Thoracic aorta (tissue), 2 donors: ENCODE measurements around the gene INPP5A. TPM values are rescaled to one million over a fixed set of nuclear protein-coding genes. Genes with fewer than 3 reads are reported as not detected.

Experiments
- ATAC-seq: fragments of 150-250 bp; one replicate; pipeline ENCODE4 v1.8.0; 2017; ENCODE audit warnings: low read depth; ENCODE audit not compliant: insufficient number of reproducible peaks, low FRiP score
- DNase-seq: peaks from one replicate; pipeline ENCODE4 v3.0.0-alpha.2; 2020; ENCODE audit warnings: low spot score
- H3K27ac ChIP-seq, 2 donors: fragments of 200-600 bp; sonication (generic); 1 replicate in 1 of 2; 2 replicates in 1 of 2; pipeline ENCODE4 v1.5.1; 2016; ENCODE audit warnings: mild to moderate bottlenecking in 2 of 2, moderate library complexity in 2 of 2
- H3K27me3 ChIP-seq: fragments of 200-600 bp; sonication (generic); replicated peaks from 2 replicates; pipeline ENCODE4 v1.6.0; 2016; ENCODE audit warnings: mild to moderate bottlenecking; ENCODE audit not compliant: insufficient read depth
- H3K36me3 ChIP-seq: fragments of 200-600 bp; sonication (generic); one replicate; pipeline ENCODE4 v1.5.1; 2016
- H3K4me1 ChIP-seq, 2 donors: fragments of 200-600 bp; sonication (generic); 1 replicate in 1 of 2; 2 replicates in 1 of 2; pipeline versions ENCODE4 v1.5.1 to v1.6.0; 2016; ENCODE audit warnings: low read depth in 2 of 2, mild to moderate bottlenecking in 1 of 2; ENCODE audit not compliant: control insufficient read depth in 1 of 2
- H3K4me3 ChIP-seq: fragments of 200-600 bp; sonication (generic); 2 replicates; pipeline ENCODE4 v1.5.1; 2016; ENCODE audit warnings: mild to moderate bottlenecking
- H3K9me3 ChIP-seq: fragments of 200-600 bp; sonication (generic); 2 replicates; pipeline ENCODE4 v1.5.1; 2016
- CTCF ChIP-seq: fragments of 200-600 bp; sonication (generic); IDR thresholded peaks from one replicate; pipeline ENCODE4 v1.5.1; 2019; ENCODE audit warnings: antibody characterized with exemption
- total RNA-seq, 2 donors: library from RNA; depleted of rRNA; stranded (reverse); fragments of >200 nt; gene quantifications; one replicate each; pipeline versions ENCODE4 v1.1.0 to v1.2.3, GENCODE V29; 2016

INPP5A gene
- total RNA-seq, 2 donors from 2014 or later = 120 to 142 TPM

- peaks cover 28 to 50% of the 10 kb centered on the region in 2 donors for H3K4me1 ChIP-seq
- peak; percentile 4 for TF ChIP-seq CTCF
- peak; percentile 89 for ATAC-seq
Observed at GRCh38 chr10:132536877-132537683, 507 bp upstream of the INPP5A start.

GRCh38 chr10:132538031-132538789 is 623 bp downstream of the INPP5A start:
- no peaks in the 10 kb centered on the region for H3K9me3 ChIP-seq
- H3K4me1 ChIP-seq = peaks cover 28 to 55% of the 10 kb centered on the region in 2 donors
- H3K27me3 ChIP-seq = no peaks in the 10 kb centered on the region
- ATAC-seq = no peak
- H3K27ac ChIP-seq = peak overlapping the region; percentile 83 to 87
- TF ChIP-seq CTCF = no peak
- H3K36me3 ChIP-seq = no peaks in the 10 kb centered on the region
- peak; percentile 1 for DNase-seq
- H3K4me3 ChIP-seq = peak overlapping the region; percentile 94

More at GRCh38 chr10:132536877-132537683, 507 bp upstream of the INPP5A start:
- Histone ChIP-seq H3K36me3 (no peaks in the 10 kb centered on the region), H3K27me3 (no peaks in the 10 kb centered on the region), H3K27ac (peak overlapping the region; percentile 77), H3K9me3 (no peaks in the 10 kb centered on the region), H3K4me3 (peak overlapping the region; percentile 89)
- DNase-seq = peak; percentile 100

- no peaks in the 10 kb centered on the region for H3K36me3 ChIP-seq
- H3K27ac ChIP-seq = peak overlapping the region; percentile 83 to 87
- no peak for TF ChIP-seq CTCF
- no peak for DNase-seq
- peaks cover 28 to 62% of the 10 kb centered on the region in 2 donors for H3K4me1 ChIP-seq
- H3K4me3 ChIP-seq = peak overlapping the region; percentile 94
- ATAC-seq = no peak
- no peaks in the 10 kb centered on the region for H3K27me3 ChIP-seq
- no peaks in the 10 kb centered on the region for H3K9me3 ChIP-seq
Observed at GRCh38 chr10:132538790-132539421, 1.3 kb downstream of the INPP5A start.

- peaks cover 28 to 67% of the 10 kb centered on the region in 2 donors for H3K4me1 ChIP-seq
- no peak for ATAC-seq
- DNase-seq = peak; percentile 4
Observed at GRCh38 chr10:132539431-132539839, 1.8 kb downstream of the INPP5A start.

More at GRCh38 chr10:132539431-132539839, 1.8 kb downstream of the INPP5A start:
- Histone ChIP-seq H3K27ac (peak overlapping the region; percentile 83 to 87), H3K9me3 (no peaks in the 10 kb centered on the region), H3K4me3 (peak overlapping the region; percentile 94), H3K27me3 (no peaks in the 10 kb centered on the region), H3K36me3 (no peaks in the 10 kb centered on the region)
- TF ChIP-seq CTCF = no peak
